Esophagus squamous epithelium (tissue), 5 donors: ENCODE measurements around the gene VOPP1. TPM values are rescaled to one million over a fixed set of nuclear protein-coding genes. Genes with fewer than 3 reads are reported as not detected.

ENCODE experiments used
- DNase-seq: peaks from one replicate; lab custom pipeline; 2025; lab: John Stamatoyannopoulos, UW
- H3K27ac ChIP-seq, 4 donors: fragments of 200-600 bp; sonication (generic); one replicate each; pipeline ENCODE4 v1.5.1; 2016 to 2019; ENCODE audit warnings: mild to moderate bottlenecking in 1 of 4
- H3K27me3 ChIP-seq, 4 donors: fragments of 200-600 bp; sonication (generic); 1 replicate in 3 of 4; 2 replicates in 1 of 4; pipeline versions ENCODE4 v1.5.1 to v1.6.0; 2017 to 2021; ENCODE audit warnings: antibody characterized with exemption in 1 of 4
- H3K36me3 ChIP-seq, 3 donors: fragments of 200-600 bp; sonication (generic); one replicate each; pipeline ENCODE4 v1.5.1; 2016 to 2019
- H3K4me1 ChIP-seq, 3 donors: fragments of 200-600 bp; sonication (generic); one replicate each; pipeline ENCODE4 v1.5.1; 2017 to 2019
- H3K4me3 ChIP-seq, 4 donors: fragments of 200-600 bp; sonication (generic); 1 replicate in 3 of 4; 2 replicates in 1 of 4; pipeline ENCODE4 v1.5.1; 2016 to 2019; ENCODE audit warnings: mild to moderate bottlenecking in 2 of 4, moderate library complexity in 1 of 4
- H3K9me3 ChIP-seq, 3 donors: fragments of 200-600 bp; sonication (generic); one replicate each; pipeline ENCODE4 v1.5.1; 2016 to 2019
- POLR2A ChIP-seq, 4 donors: fragments of 450-650 bp; IDR thresholded peaks; one replicate each; pipeline ENCODE4 v1.6.1; 2017; ENCODE audit warnings: antibody characterized with exemption in 4 of 4, mild to moderate bottlenecking in 4 of 4, moderate library complexity in 3 of 4
- WGBS, 2 donors: methylation state at CpG; one replicate each; pipeline ENCODE4 v1.1.5; 2018; 5-methylcytosine and 5-hydroxymethylcytosine counted together
- intact Hi-C: fragments of 100-400 bp; cut with DNase I; formaldehyde crosslinking; loops from one replicate; pipeline ENCODE4 v1.15.0; 2022
- total RNA-seq, 4 donors: library from RNA; depleted of rRNA; stranded (reverse); fragments of >200 nt; gene quantifications; one replicate each; pipeline ENCODE4 v1.1.0, GENCODE V29; 2016
- TF ChIP-seq, protein P1 (sequence below), 6 experiments: fragments of 450-650 bp in 4 of 6; fragments of 200-600 bp in 2 of 6; sonication (generic) in 2 of 6; IDR thresholded peaks; one replicate each; pipeline ENCODE4 v1.5.1; 2016 to 2019; ENCODE audit warnings: antibody characterized with exemption in 6 of 6, mild to moderate bottlenecking in 4 of 6, moderate library complexity in 4 of 6
- donor health status: DM: yes; HTN: yes; CAD: no.

VOPP1 gene
- total RNA-seq, 4 donors from 2014 or later, result 13.9 to 26.5 (median 19.2) TPM

DNA sequence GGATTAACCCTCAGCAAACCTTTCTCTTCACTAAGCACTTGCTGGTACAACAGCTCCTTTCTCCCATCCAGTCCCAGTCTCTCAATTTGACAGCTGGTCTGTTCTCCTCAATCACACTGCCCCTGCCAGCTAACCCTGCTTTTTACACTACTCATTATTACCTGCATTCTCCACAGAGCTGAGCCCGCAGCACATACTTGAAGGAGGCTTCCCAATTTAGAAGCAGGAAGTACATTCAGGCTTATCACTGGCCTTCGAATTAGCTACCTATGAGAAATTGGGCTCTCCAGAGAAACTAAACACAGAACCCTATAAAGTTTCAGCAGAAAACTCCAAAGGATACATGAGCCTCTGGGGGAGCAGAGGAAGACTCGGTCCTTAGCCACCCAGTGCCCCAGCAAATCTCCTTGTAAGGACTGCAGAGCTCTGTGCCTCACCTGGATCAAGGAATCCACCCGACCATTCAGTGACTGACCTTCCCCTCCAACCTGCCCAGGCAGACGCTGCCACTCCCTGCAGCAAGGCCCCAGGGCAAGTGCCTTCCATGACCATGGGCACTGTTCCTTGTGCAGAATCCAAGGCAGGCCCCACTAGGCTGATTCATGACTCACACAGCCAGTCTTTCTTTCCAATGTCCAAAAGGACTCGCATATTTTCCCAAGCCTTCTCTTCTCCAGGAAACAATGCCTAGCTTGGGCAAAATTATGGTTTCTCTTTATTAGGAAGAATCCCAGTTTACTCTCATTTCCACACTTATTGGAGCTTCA, 68.0 kb downstream of the VOPP1 start:
- WGBS, 2 donors, result 70 to 77% methylated on average over 4 to 6 of the region's 6 CpGs
- DNase-seq, result no peak
- Histone ChIP-seq H3K4me3 (no peak overlapping the region), H3K27me3 (no peaks in the 10 kb centered on the region), H3K4me1 (peaks cover 0 to 10% (median 5%) of the 10 kb centered on the region in 3 donors), H3K9me3 (no peaks in the 10 kb centered on the region), H3K27ac (no peak overlapping the region), H3K36me3 (peaks cover 0 to 4% (median 0%) of the 10 kb centered on the region in 3 donors)
- no peak for TF ChIP-seq POLR2A (IDR thresholded peaks at IDR 0.05)
- TF ChIP-seq, protein P1, sequence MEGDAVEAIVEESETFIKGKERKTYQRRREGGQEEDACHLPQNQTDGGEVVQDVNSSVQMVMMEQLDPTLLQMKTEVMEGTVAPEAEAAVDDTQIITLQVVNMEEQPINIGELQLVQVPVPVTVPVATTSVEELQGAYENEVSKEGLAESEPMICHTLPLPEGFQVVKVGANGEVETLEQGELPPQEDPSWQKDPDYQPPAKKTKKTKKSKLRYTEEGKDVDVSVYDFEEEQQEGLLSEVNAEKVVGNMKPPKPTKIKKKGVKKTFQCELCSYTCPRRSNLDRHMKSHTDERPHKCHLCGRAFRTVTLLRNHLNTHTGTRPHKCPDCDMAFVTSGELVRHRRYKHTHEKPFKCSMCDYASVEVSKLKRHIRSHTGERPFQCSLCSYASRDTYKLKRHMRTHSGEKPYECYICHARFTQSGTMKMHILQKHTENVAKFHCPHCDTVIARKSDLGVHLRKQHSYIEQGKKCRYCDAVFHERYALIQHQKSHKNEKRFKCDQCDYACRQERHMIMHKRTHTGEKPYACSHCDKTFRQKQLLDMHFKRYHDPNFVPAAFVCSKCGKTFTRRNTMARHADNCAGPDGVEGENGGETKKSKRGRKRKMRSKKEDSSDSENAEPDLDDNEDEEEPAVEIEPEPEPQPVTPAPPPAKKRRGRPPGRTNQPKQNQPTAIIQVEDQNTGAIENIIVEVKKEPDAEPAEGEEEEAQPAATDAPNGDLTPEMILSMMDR (IDR thresholded peaks at IDR 0.05), result no peak
- intact Hi-C loops, result no loop called here

GRCh38 chr7:55502858-55503440, 69.4 kb downstream of the VOPP1 start:
- Histone ChIP-seq H3K36me3 (peaks cover 0 to 7% (median 0%) of the 10 kb centered on the region in 3 donors), H3K27me3 (no peaks in the 10 kb centered on the region), H3K4me1 (peaks cover 0 to 10% (median 5%) of the 10 kb centered on the region in 3 donors), H3K9me3 (no peaks in the 10 kb centered on the region), H3K4me3 (no peak overlapping the region), H3K27ac (no peak overlapping the region)
- DNase-seq, result no peak
- TF ChIP-seq POLR2A (IDR thresholded peaks at IDR 0.05), result no peak
- TF ChIP-seq, protein P1 (IDR thresholded peaks at IDR 0.05), result no peak
- WGBS, 2 donors, result 78 to 85% methylated on average over 8 of the region's 8 CpGs
- intact Hi-C loops, result no loop called here

- Histone ChIP-seq H3K4me1 (peaks cover 0 to 10% (median 5%) of the 10 kb centered on the region in 3 donors), H3K27ac (no peak overlapping the region), H3K4me3 (no peak overlapping the region), H3K9me3 (no peaks in the 10 kb centered on the region), H3K36me3 (peaks cover 0 to 13% (median 0%) of the 10 kb centered on the region in 3 donors), H3K27me3 (no peaks in the 10 kb centered on the region)
- no peak for TF ChIP-seq POLR2A (IDR thresholded peaks at IDR 0.05)
- TF ChIP-seq, protein P1 (IDR thresholded peaks at IDR 0.05), result no peak
- DNase-seq, result no peak
- WGBS, 2 donors, result 79 to 84% methylated on average over 13 of the region's 13 CpGs
- intact Hi-C loops, result no loop called here
These were observed 70.0 kb downstream of the VOPP1 start for GRCh38 chr7:55502124-55502857.

DNA sequence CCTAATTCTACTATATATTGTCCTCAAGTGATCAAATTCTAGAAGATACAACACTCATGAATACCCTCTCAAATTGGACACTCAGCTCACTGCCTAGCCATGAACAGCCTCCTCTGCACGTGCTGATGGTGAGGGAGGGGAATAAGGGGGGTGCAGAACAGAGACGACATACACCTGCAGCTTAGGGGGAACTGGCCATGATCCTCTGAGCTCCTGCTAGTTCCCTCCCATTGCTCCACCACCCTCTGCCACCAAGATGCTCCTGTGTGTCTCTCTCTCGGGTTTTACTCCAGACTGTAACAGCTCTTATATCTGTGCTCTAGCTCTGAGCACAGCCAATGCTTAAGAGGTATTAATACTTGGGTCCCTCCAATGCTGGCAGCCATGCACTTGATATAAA, 70.7 kb downstream of the VOPP1 start:
- no peak for DNase-seq
- no peak for TF ChIP-seq POLR2A (IDR thresholded peaks at IDR 0.05)
- Histone ChIP-seq H3K4me1 (peaks cover 0 to 10% (median 5%) of the 10 kb centered on the region in 3 donors), H3K9me3 (no peaks in the 10 kb centered on the region), H3K27ac (no peak overlapping the region), H3K36me3 (peaks cover 0 to 20% (median 4%) of the 10 kb centered on the region in 3 donors), H3K4me3 (no peak overlapping the region), H3K27me3 (no peaks in the 10 kb centered on the region)
- WGBS, 2 donors, result 46 to 48% methylated on average over 3 of the region's 3 CpGs
- intact Hi-C loops, result no loop called here

- TF ChIP-seq, protein P1 (IDR thresholded peaks at IDR 0.05), result no peak
- no peak for TF ChIP-seq POLR2A (IDR thresholded peaks at IDR 0.05)
- H3K27me3 ChIP-seq, result no peaks in the 10 kb centered on the region
- no peaks in the 10 kb centered on the region for H3K9me3 ChIP-seq
- H3K4me3 ChIP-seq, result no peak overlapping the region
- intact Hi-C loops, result no loop called here
- no peak overlapping the region for H3K27ac ChIP-seq
- H3K4me1 ChIP-seq, result peaks cover 0 to 17% (median 5%) of the 10 kb centered on the region in 3 donors
- no peak for DNase-seq
- 81% methylated on average over 7 of the region's 7 CpGs for WGBS, 2 donors
- H3K36me3 ChIP-seq, result peaks cover 0 to 34% (median 4%) of the 10 kb centered on the region in 3 donors
These were observed 72.1 kb downstream of the VOPP1 start for GRCh38 chr7:55500117-55500756.
